GM12878 (cell line): Measurements from ENCODE around the gene SLC38A3. TPM values are rescaled to one million over a fixed set of nuclear protein-coding genes. Genes with fewer than 3 reads are reported as not detected.

ENCODE experiments used
- BACH1 ChIP-seq: fragments of 450-650 bp; IDR thresholded peaks from 2 replicates; pipeline ENCODE4 v1.6.1; 2017; ENCODE audit warnings: mild to moderate bottlenecking, borderline replicate concordance
- CHD2 ChIP-seq: IDR thresholded peaks from 2 replicates; pipeline ENCODE4 v1.6.1; 2011; ENCODE audit warnings: low read depth, low read length, improper control_type of control experiment, borderline replicate concordance
- EGR1 ChIP-seq, 2 experiments: IDR thresholded peaks; 1 replicate in 1 of 2; 2 replicates in 1 of 2; pipeline ENCODE4 v1.6.1; 2011 to 2012; ENCODE audit warnings: low read depth in 2 of 2, low read length in 2 of 2, borderline replicate concordance in 1 of 2, mild to moderate bottlenecking in 1 of 2, moderate library complexity in 1 of 2
- GATAD2B ChIP-seq: fragments of 450-650 bp; conservative IDR thresholded peaks from 2 replicates; pipeline ENCODE4 v1.6.1; 2017; ENCODE audit warnings: low read depth, mild to moderate bottlenecking, moderate library complexity
- NRF1 ChIP-seq: conservative IDR thresholded peaks from 2 replicates; pipeline ENCODE4 v1.6.1; 2011; ENCODE audit warnings: mild to moderate bottlenecking, low read depth, low read length, improper control_type of control experiment
- PAX5 ChIP-seq: IDR thresholded peaks from 2 replicates; pipeline ENCODE4 v1.6.1; 2011; ENCODE audit warnings: low read depth, low read length, borderline replicate concordance
- STAT3 ChIP-seq: IDR thresholded peaks from 2 replicates; pipeline ENCODE4 v1.6.1; 2011; ENCODE audit warnings: low read depth, low read length, improper control_type of control experiment
- ZNF207 ChIP-seq: fragments of 450-650 bp; IDR thresholded peaks from 2 replicates; pipeline ENCODE4 v1.6.1; 2014; ENCODE audit warnings: antibody characterized with exemption, mild to moderate bottlenecking, borderline replicate concordance
- polyA plus RNA-seq, 11 experiments: library from polyadenylated mRNA; depleted of rRNA in 4 of 11; unstranded in 6 of 11; stranded (reverse) in 5 of 11; fragments of >200 nt; fragmentation: Nextera tagmentation in 4 of 11; fragmentation: Illumina TruSeq in 1 of 11; extraction: Ambion mirVana in 4 of 11; extraction: Trizol in 1 of 11; gene quantifications; 1 replicate in 1 of 11; 2 replicates in 10 of 11; pipeline versions ENCODE4 v1.2.1 to v1.2.3, GENCODE V29; 2011 to 2016; ENCODE audit warnings: inconsistent platforms in 2 of 11, missing spikeins in 2 of 11, low read depth in 1 of 11
- total RNA-seq, 4 experiments: library from RNA; depleted of rRNA in 3 of 4; stranded (reverse); fragments of >200 nt in 3 of 4; fragmentation: Illumina TruSeq in 1 of 4; extraction: Trizol in 1 of 4; gene quantifications; 2 replicates each; pipeline versions ENCODE4 v1.2.1 to v1.2.3, GENCODE V29; 2013 to 2021
- TF ChIP-seq, protein P1 (sequence below): fragments of 450-650 bp; IDR thresholded peaks from 2 replicates; pipeline ENCODE4 v1.6.1; 2014; ENCODE audit warnings: mild to moderate bottlenecking
- TF ChIP-seq, protein P2 (sequence below): fragments of 450-650 bp; IDR thresholded peaks from 2 replicates; pipeline ENCODE4 v1.6.1; 2017; ENCODE audit warnings: mild to moderate bottlenecking, moderate library complexity
- TF ChIP-seq, protein P3 (sequence below): fragments of 450-650 bp; IDR thresholded peaks from 2 replicates; pipeline ENCODE4 v1.6.1; 2016; ENCODE audit warnings: mild to moderate bottlenecking, moderate library complexity, borderline replicate concordance
- TF ChIP-seq, protein P4 (sequence below): IDR thresholded peaks from 2 replicates; pipeline ENCODE4 v1.6.1; 2011; ENCODE audit warnings: low read depth, low read length, improper control_type of control experiment, borderline replicate concordance
- TF ChIP-seq, protein P5 (sequence below): IDR thresholded peaks from 2 replicates; pipeline ENCODE4 v1.6.1; 2012; ENCODE audit warnings: low read depth, low read length, improper control_type of control experiment
- TF ChIP-seq, protein P6 (sequence below): fragments of 450-650 bp; IDR thresholded peaks from 2 replicates; pipeline ENCODE4 v1.6.1; 2016; ENCODE audit warnings: mild to moderate bottlenecking

The SLC38A3 gene
- total and polyA plus RNA-seq, 10 of the 15 experiments (the other 5 are each of a cell fraction or from before 2014, with no cell fraction given) = 0.14 TPM; not detected in 9

DNA sequence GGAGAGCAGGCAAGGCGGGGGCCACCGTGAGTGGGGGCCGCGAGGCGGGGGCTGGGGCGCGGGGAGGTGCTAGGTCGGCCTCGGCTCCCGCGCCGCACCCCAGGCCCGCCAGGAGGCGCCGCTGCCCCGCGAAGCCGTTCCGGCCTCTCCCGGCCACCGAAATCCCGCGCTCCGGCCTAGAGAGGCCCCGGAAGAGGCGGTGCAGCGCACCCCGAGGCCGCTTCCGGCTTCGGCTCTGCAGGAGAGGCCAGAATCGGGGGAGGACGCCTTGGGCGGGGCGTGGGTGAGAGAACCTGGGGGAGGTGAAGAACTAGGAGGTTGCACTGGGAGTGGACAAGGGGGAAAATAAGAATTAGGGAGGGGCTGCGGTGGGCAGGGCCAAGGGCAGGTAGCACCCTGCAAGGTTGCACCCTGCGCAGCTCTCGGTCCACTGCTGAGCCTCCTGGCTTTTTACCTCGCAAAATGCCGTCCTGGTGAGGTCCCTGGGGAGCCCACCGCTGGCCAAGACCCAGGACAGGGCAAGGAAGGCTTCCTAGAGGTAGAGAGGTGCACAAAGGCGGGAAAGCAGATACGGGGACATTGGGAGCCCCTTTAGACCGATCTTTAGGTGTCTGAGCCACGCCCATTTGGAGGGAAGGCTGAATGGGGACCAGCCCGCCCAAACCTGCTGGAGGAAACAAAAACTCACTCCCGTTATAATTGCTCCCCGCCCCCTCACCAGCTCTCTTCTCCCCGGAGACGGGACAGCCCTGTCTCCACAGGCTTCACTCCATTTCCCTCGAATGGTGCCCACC is 22.5 kb downstream of the SLC38A3 start (continued):
- TF ChIP-seq, protein P1, sequence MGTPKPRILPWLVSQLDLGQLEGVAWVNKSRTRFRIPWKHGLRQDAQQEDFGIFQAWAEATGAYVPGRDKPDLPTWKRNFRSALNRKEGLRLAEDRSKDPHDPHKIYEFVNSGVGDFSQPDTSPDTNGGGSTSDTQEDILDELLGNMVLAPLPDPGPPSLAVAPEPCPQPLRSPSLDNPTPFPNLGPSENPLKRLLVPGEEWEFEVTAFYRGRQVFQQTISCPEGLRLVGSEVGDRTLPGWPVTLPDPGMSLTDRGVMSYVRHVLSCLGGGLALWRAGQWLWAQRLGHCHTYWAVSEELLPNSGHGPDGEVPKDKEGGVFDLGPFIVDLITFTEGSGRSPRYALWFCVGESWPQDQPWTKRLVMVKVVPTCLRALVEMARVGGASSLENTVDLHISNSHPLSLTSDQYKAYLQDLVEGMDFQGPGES = no peak
- TF ChIP-seq GATAD2B (peak; percentile 73; the same call in 1 of the 2 replicates), STAT3 (no peak), PAX5 (peak; percentile 13; the same call in 1 of the 2 replicates), EGR1 (IDR thresholded peaks at IDR 0.05; ENCODE audit: borderline replicate concordance in 1 of 2, low read depth in 2 of 2, low read length in 2 of 2) (peak in 1 of 2 experiments; percentile 88; a peak in 2 of 3 replicates), CHD2 (peak; percentile 67; the same call in 1 of the 2 replicates), ZNF207 (peak; percentile 60; the same call in 1 of the 2 replicates), BACH1 (peak; percentile 47; the same call in 1 of the 2 replicates), NRF1 (no peak)
- TF ChIP-seq, protein P2, sequence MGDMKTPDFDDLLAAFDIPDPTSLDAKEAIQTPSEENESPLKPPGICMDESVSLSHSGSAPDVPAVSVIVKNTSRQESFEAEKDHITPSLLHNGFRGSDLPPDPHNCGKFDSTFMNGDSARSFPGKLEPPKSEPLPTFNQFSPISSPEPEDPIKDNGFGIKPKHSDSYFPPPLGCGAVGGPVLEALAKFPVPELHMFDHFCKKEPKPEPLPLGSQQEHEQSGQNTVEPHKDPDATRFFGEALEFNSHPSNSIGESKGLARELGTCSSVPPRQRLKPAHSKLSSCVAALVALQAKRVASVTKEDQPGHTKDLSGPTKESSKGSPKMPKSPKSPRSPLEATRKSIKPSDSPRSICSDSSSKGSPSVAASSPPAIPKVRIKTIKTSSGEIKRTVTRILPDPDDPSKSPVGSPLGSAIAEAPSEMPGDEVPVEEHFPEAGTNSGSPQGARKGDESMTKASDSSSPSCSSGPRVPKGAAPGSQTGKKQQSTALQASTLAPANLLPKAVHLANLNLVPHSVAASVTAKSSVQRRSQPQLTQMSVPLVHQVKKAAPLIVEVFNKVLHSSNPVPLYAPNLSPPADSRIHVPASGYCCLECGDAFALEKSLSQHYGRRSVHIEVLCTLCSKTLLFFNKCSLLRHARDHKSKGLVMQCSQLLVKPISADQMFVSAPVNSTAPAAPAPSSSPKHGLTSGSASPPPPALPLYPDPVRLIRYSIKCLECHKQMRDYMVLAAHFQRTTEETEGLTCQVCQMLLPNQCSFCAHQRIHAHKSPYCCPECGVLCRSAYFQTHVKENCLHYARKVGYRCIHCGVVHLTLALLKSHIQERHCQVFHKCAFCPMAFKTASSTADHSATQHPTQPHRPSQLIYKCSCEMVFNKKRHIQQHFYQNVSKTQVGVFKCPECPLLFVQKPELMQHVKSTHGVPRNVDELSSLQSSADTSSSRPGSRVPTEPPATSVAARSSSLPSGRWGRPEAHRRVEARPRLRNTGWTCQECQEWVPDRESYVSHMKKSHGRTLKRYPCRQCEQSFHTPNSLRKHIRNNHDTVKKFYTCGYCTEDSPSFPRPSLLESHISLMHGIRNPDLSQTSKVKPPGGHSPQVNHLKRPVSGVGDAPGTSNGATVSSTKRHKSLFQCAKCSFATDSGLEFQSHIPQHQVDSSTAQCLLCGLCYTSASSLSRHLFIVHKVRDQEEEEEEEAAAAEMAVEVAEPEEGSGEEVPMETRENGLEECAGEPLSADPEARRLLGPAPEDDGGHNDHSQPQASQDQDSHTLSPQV = peak; percentile 73
- TF ChIP-seq, protein P3, sequence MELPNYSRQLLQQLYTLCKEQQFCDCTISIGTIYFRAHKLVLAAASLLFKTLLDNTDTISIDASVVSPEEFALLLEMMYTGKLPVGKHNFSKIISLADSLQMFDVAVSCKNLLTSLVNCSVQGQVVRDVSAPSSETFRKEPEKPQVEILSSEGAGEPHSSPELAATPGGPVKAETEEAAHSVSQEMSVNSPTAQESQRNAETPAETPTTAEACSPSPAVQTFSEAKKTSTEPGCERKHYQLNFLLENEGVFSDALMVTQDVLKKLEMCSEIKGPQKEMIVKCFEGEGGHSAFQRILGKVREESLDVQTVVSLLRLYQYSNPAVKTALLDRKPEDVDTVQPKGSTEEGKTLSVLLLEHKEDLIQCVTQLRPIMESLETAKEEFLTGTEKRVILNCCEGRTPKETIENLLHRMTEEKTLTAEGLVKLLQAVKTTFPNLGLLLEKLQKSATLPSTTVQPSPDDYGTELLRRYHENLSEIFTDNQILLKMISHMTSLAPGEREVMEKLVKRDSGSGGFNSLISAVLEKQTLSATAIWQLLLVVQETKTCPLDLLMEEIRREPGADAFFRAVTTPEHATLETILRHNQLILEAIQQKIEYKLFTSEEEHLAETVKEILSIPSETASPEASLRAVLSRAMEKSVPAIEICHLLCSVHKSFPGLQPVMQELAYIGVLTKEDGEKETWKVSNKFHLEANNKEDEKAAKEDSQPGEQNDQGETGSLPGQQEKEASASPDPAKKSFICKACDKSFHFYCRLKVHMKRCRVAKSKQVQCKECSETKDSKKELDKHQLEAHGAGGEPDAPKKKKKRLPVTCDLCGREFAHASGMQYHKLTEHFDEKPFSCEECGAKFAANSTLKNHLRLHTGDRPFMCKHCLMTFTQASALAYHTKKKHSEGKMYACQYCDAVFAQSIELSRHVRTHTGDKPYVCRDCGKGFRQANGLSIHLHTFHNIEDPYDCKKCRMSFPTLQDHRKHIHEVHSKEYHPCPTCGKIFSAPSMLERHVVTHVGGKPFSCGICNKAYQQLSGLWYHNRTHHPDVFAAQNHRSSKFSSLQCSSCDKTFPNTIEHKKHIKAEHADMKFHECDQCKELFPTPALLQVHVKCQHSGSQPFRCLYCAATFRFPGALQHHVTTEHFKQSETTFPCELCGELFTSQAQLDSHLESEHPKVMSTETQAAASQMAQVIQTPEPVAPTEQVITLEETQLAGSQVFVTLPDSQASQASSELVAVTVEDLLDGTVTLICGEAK = peak; percentile 92
- TF ChIP-seq, protein P4, sequence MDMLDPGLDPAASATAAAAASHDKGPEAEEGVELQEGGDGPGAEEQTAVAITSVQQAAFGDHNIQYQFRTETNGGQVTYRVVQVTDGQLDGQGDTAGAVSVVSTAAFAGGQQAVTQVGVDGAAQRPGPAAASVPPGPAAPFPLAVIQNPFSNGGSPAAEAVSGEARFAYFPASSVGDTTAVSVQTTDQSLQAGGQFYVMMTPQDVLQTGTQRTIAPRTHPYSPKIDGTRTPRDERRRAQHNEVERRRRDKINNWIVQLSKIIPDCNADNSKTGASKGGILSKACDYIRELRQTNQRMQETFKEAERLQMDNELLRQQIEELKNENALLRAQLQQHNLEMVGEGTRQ = no peak
- TF ChIP-seq, protein P5, sequence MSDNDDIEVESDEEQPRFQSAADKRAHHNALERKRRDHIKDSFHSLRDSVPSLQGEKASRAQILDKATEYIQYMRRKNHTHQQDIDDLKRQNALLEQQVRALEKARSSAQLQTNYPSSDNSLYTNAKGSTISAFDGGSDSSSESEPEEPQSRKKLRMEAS = 0 out of 2 replicates have a peak, but pooled peaks have one; percentile 12
- TF ChIP-seq, protein P6, sequence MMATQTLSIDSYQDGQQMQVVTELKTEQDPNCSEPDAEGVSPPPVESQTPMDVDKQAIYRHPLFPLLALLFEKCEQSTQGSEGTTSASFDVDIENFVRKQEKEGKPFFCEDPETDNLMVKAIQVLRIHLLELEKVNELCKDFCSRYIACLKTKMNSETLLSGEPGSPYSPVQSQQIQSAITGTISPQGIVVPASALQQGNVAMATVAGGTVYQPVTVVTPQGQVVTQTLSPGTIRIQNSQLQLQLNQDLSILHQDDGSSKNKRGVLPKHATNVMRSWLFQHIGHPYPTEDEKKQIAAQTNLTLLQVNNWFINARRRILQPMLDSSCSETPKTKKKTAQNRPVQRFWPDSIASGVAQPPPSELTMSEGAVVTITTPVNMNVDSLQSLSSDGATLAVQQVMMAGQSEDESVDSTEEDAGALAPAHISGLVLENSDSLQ = no peak
